ENCODE measurements around the gene VPS11. TPM values are rescaled to one million over a fixed set of nuclear protein-coding genes. Genes with fewer than 3 reads are reported as not detected.

VPS11 gene
- polyA plus RNA-seq, 3 donors: 28.6 to 56.6 (median 43.3) TPM

DNA sequence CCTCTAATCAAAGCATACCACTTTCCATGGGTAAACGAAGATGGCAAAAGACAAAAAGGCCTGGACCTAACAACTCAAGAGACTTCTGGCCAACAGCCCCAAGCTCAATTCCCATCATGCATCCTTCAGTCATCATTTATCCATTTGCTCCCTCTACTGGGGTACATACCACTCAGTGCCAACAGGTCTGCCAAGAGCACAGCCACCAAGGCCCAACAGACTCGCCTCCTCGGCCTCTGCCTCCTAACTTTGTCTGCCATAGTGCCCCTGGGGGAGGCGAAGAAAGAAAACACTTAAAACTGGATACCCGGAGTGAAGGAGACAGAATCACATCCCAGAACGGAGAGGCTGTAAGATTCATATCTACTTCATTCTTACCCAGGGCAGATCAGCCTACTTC lies 11.7 kb upstream of the VPS11 start:
- no peak for DNase-seq
- H3K9ac ChIP-seq (ENCODE audit: insufficient read depth, low read length, poor library complexity, severe bottlenecking): peak overlapping the region; percentile 98

GRCh38 chr11:119056421-119056999 lies 11.1 kb upstream of the VPS11 start:
- TF ChIP-seq, protein P1, sequence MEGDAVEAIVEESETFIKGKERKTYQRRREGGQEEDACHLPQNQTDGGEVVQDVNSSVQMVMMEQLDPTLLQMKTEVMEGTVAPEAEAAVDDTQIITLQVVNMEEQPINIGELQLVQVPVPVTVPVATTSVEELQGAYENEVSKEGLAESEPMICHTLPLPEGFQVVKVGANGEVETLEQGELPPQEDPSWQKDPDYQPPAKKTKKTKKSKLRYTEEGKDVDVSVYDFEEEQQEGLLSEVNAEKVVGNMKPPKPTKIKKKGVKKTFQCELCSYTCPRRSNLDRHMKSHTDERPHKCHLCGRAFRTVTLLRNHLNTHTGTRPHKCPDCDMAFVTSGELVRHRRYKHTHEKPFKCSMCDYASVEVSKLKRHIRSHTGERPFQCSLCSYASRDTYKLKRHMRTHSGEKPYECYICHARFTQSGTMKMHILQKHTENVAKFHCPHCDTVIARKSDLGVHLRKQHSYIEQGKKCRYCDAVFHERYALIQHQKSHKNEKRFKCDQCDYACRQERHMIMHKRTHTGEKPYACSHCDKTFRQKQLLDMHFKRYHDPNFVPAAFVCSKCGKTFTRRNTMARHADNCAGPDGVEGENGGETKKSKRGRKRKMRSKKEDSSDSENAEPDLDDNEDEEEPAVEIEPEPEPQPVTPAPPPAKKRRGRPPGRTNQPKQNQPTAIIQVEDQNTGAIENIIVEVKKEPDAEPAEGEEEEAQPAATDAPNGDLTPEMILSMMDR (IDR thresholded peaks at IDR 0.05): no peak
- Histone ChIP-seq H3K9ac (ENCODE audit: insufficient read depth, low read length, poor library complexity, severe bottlenecking) (peak overlapping the region; percentile 98), H2AFZ (ENCODE audit: insufficient read depth, low read depth, low read length, poor library complexity, severe bottlenecking) (peak overlapping the region; percentile 89)

More for the DNA sequence above, 11.7 kb upstream of the VPS11 start:
- Histone ChIP-seq H3K36me3 (replicated peaks in 1 of 2; ENCODE audit: control insufficient read depth in 1 of 2, insufficient read depth in 2 of 2, low read length in 2 of 2) (peaks cover 39 to 47% of the 10 kb centered on the region in 2 donors), H3K4me2 (replicated peaks; ENCODE audit: extremely low read depth, low read length, poor library complexity, severe bottlenecking) (peak overlapping the region; percentile 88), H4K20me1 (ENCODE audit: insufficient read depth, low read length) (no peaks in the 10 kb centered on the region), H3K27me3 (ENCODE audit: control insufficient read depth in 2 of 2, insufficient read depth in 2 of 2, low read length in 2 of 2) (no peaks in the 10 kb centered on the region), H3K4me1 (ENCODE audit: control insufficient read depth in 1 of 2, insufficient read depth in 2 of 2, low read length in 2 of 2) (peaks cover 17 to 22% of the 10 kb centered on the region in 2 donors), H3K27ac (ENCODE audit: low read depth in 1 of 2, low read length in 2 of 2) (peak overlapping the region in 1 of 2 donors; percentile 94), H3K9me3 (replicated peaks in 1 of 2; ENCODE audit: control insufficient read depth in 1 of 2, insufficient read depth in 1 of 2, low read length in 2 of 2) (no peaks in the 10 kb centered on the region), H3K79me2 (ENCODE audit: insufficient read depth, low read length) (peaks cover 23% of the 10 kb centered on the region), H2AFZ (ENCODE audit: insufficient read depth, low read depth, low read length, poor library complexity, severe bottlenecking) (peak overlapping the region; percentile 89), H3K4me3 (replicated peaks in 1 of 3; ENCODE audit: low read depth in 2 of 3, low read length in 3 of 3) (peak overlapping the region; percentile 62 to 88 (median 86))
- peaks cover 47 to 51% of the 10 kb centered on the region in 2 donors for H3K36me3 Mint-ChIP-seq
- peak overlapping the region; percentile 52 to 89 (median 78) for H3K27ac Mint-ChIP-seq
- WGBS (ENCODE audit: insufficient coverage): 62% methylated on average over 6 of the region's 6 CpGs
- peaks cover 0 to 1% (median 0%) of the 10 kb centered on the region in 3 donors for H3K27me3 Mint-ChIP-seq (ENCODE audit: low read depth in 3 of 3)
- peak overlapping the region; percentile 82 to 94 for H3K4me3 Mint-ChIP-seq
- H3K4me1 Mint-ChIP-seq: peaks cover 21% of the 10 kb centered on the region
- no peaks in the 10 kb centered on the region for H3K9me3 Mint-ChIP-seq
- intact Hi-C loops (cut with micrococcal nuclease): loop anchor here in 1 of 2 donors (2.0 kb wide), 2 partner anchors 25 to 39 kb away; partner anchors contain the start of gene SLC37A4
- TF ChIP-seq, protein P1 (IDR thresholded peaks at IDR 0.05): no peak

More at GRCh38 chr11:119056421-119056999, 11.1 kb upstream of the VPS11 start:
- peak overlapping the region; percentile 62 to 88 (median 86) for H3K4me3 ChIP-seq (replicated peaks in 1 of 3; ENCODE audit: low read depth in 2 of 3, low read length in 3 of 3)
- no peak for DNase-seq
- no peaks in the 10 kb centered on the region for H4K20me1 ChIP-seq (ENCODE audit: insufficient read depth, low read length)
- H3K79me2 ChIP-seq (ENCODE audit: insufficient read depth, low read length): peaks cover 23% of the 10 kb centered on the region
- no peaks in the 10 kb centered on the region for H3K9me3 Mint-ChIP-seq
- WGBS (ENCODE audit: insufficient coverage): under 1% methylated on average over 35 of the region's 48 CpGs
- peaks cover 21% of the 10 kb centered on the region for H3K4me1 Mint-ChIP-seq
- peak overlapping the region; percentile 88 for H3K4me2 ChIP-seq (replicated peaks; ENCODE audit: extremely low read depth, low read length, poor library complexity, severe bottlenecking)
- peak overlapping the region; percentile 93 to 94 for H3K4me3 Mint-ChIP-seq
- peak overlapping the region; percentile 56 to 94 for H3K27ac ChIP-seq (ENCODE audit: low read depth in 1 of 2, low read length in 2 of 2)
- no peaks in the 10 kb centered on the region for H3K27me3 ChIP-seq (ENCODE audit: control insufficient read depth in 2 of 2, insufficient read depth in 2 of 2, low read length in 2 of 2)
- H3K9me3 ChIP-seq (replicated peaks in 1 of 2; ENCODE audit: control insufficient read depth in 1 of 2, insufficient read depth in 1 of 2, low read length in 2 of 2): no peaks in the 10 kb centered on the region
- peaks cover 34 to 43% of the 10 kb centered on the region in 2 donors for H3K36me3 ChIP-seq (replicated peaks in 1 of 2; ENCODE audit: control insufficient read depth in 1 of 2, insufficient read depth in 2 of 2, low read length in 2 of 2)
- peaks cover 41 to 49% of the 10 kb centered on the region in 2 donors for H3K36me3 Mint-ChIP-seq
- H3K27me3 Mint-ChIP-seq (ENCODE audit: low read depth in 3 of 3): peaks cover 0 to 1% (median 0%) of the 10 kb centered on the region in 3 donors
- intact Hi-C loops (cut with micrococcal nuclease): loop anchor here in 1 of 2 donors (2.0 kb wide), 2 partner anchors 26 to 38 kb away; partner anchors contain the start of gene SLC37A4
- H3K4me1 ChIP-seq (ENCODE audit: control insufficient read depth in 1 of 2, insufficient read depth in 2 of 2, low read length in 2 of 2): peaks cover 17 to 22% of the 10 kb centered on the region in 2 donors
- H3K27ac Mint-ChIP-seq: peak overlapping the region; percentile 88 to 96 (median 93)

Measured in CD14-positive monocyte (primary cell).